Measurements from ENCODE around the gene MRPS26.
"Not testable (repeated sequence)": the region's sequence is repeated elsewhere in the genome, so short reads cannot be mapped to it uniquely, and the experiment has no call there.

Gene MRPS26

DNA sequence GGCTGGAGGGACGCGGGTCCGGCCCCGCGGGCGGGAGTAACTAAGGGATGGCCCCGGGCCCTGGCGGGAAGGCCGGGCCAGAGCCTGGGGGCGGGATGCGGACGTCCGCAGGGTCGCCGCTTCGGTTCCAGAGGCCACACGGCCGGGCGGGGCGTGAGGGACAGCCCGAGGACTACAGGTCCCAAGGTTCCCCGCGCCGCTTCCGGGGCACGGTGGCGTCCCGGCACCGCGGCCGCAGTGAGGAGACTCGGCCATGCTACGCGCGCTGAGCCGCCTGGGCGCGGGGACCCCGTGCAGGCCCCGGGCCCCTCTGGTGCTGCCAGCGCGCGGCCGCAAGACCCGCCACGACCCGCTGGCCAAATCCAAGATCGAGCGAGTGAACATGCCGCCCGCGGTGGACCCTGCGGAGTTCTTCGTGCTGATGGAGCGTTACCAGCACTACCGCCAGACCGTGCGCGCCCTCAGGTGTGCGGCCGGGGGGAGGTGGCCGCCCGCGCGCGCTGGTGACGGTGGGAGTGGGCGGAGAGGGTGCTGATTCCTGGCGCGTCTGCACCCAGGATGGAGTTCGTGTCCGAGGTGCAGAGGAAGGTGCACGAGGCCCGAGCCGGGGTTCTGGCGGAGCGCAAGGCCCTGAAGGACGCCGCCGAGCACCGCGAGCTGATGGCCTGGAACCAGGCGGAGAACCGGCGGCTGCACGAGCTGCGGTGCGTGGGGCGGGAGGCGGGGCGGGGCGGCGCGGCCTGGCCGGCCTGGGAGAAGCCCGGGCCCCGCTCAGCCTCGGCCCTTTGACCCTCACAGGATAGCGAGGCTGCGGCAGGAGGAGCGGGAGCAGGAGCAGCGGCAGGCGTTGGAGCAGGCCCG lies at the start of gene MRPS26:
Gene MRPS26, plus strand, starts transcription at position 237 of the 861 bp plus-strand sequence. Its CDS starts 17 bp downstream, at position 254.
- DNase-seq, result peak; percentile 91

DNA sequence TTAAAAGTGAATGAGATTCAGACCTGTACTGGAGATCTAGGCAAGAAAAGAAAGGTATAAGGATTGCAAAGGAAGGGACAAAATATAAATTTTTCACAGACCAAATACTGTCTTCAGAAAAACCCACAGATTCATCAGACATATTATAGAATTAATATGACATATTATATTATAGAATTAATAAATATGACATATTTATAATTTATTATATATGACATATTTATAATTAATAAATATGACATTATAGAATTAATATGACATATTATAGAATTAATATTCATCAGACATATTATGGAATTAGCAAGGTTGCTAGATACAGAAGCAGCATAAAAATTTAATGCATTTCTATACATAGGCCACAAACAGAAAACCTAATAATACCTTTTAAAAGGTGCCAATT lies 47.1 kb upstream of the MRPS26 start:
- no peak for DNase-seq

DNA sequence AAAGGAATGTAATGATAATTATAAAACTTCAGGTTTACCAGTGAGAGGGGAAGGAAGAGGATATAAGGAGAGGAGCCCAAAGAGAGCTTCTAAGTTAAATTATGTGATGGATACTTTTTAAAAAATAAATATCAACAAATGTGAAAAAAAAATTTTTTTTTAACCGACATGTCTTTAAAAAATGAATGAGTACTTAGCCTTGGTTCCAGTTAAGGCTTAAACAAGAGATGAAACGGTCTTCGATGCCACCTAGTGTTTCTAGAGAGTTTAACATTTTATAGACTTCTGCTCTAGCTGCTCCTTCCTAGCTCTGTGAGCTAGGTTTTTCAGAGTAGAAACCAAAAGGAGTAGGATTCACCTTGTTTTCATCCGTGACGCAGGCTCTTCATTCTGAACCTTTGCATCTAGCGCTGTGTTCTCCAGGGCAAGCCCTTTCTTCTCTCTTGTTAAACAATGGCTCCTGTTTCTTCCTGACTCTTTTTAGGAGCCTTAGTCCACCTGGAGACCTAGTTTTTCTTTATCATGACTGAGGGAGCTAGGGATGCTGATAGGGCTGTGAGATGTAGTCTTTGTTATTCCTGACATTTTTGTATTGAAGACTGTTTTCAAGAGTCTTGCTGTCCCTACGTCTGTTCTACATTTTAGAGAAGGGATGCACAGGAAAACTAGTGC lies 44.9 kb upstream of the MRPS26 start:
- peak; percentile 49 for DNase-seq

DNA sequence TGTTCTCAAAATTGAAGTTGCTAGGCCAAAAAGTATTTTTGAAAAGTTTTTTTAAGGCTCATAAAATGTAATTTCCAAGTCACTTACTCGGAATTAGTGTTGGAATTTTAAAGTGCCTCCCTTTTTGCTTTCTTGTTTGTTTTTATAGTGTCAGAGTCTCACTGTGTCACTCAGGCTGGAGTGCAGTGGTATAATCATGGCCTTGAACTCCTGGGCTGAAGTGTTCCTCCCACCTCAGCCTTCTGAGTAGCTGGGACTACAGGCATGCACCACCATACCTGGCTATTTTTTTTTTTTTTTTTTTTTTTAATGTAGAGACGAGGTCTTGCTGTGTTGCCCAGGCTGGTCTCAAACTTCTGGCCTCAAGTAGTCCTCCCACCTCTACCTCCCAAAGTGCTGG lies 42.4 kb upstream of the MRPS26 start:
- no peak for DNase-seq

DNA sequence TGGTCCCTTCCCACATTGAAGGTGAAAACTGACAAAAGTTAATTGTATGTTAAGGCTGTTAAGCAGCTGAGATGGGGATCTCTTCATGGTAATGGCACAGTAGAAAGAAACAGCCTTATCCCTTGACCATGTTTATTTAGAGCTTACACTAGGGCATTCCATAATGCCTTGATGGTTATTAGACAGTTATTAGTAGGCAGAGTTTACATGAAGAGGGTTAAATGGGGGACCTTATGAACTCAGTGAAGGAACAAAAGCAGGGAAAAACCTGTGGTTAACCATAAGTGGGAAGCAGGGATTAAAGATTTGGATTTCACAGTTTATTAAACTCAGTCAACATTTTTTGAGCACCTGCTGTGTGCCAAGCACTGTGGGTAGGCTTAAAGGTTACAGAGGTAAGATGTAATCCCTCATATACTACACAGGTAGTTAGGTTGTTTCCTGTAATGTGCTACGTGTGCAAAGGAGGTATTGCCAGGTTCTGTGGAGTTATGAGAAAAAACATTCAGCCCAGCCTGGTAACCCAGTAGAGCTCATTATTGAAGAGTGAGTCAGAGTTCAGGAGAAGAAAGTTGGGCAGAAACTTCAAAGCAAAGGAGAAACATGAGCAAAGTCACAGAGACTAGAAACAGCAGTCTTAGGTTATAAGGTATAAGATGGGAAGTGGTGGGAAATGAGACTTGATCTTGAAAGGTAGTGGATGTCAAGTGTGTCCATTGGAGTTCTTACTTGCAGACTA lies 34.7 kb upstream of the MRPS26 start:
- no peak for DNase-seq

DNA sequence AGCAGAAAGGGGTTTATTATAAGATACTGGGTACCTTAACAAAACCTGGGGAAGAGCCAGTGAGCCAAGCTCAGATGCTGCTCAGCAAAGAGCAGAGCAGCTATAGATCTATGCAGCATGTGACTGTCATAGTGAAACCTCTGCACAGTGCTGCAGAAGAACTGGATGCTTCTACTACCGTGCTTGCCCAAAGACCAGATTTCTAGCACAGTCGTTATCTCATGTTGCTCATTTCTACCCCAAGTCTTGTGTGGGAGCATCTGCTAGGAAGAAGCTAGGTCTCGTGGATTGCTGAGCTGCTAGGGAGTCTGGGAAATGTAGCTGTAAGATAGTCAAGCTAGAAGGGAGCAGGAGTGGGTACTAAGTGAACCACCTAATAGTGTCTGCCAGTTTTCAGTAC lies 34.1 kb upstream of the MRPS26 start:
- no peak for DNase-seq

DNA sequence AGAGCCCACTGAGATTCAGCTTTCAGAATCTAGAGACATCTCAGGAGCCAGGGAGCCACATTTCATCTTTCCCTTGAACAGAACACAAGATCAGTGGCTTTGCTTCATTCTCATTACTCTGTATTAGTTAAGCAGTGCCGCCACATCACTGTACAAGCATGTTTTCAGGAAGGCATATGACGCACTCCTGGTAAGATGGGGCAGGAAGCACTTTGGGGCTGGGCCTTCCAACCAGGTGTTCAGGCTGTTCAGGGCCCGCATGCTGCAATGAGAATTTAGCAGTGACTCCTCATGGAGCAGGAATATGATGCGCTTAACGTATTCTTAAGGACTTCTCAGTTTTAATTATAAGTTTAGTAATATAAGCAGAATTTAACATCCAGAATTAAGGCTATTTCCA lies 32.1 kb upstream of the MRPS26 start:
- no peak for DNase-seq

DNA sequence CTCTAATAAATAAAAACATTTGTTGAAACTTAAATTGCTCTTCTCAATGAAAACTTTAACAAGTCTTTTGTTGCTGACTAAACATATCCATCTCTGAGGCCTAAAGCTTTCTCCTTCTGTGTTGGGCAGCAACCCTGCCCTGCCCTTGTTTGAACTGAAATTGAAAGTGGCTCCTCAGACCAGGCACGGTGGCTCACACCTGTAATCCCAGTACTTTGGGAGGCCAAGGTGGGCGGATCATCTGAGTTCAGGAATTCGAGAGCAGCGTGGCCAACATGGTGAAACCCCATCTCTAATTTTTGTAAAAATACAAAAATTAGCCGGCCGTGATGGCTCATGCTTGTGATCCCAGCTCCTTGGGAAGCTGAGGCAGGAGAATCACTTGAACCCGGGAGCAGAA lies 31.7 kb upstream of the MRPS26 start:
- DNase-seq, result no peak

DNA sequence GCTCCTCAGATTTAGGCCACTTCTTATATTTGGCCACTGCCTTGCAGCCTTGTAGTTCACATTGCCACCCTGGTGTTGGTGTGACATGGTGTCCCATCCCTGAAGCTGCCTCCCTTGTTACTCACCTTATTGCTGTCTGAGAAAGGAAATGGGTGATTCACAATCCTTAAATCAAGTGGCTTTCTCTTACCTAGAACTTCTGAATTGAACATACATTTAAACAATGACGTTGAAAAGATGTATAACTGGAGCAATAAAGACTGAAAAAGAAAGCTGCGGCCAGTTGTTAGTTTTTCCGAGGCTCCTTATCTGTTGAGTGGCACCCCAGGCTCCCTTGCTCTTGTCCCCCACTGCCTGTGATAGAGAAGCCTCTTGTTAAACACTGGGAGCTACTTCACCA lies 31.2 kb upstream of the MRPS26 start:
- no peak for DNase-seq

DNA sequence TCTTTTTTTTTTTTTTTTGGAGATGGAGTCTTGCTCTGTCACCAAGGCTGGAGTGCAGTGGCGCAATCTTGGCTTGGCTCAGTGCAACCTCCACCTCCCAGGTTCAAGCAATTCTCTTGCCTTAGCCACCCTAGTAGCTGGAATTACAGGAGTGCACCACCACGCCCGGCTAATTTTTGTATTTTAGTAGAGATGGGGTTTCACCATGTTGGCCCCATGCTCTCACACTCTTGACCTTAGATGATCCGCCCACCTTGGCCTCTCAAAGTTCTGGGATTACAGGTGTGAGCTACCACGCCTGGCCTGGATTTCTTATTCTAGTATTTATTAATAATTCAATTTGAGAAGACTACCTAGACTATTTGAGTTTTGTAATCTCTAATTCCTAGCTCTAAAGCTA lies 30.6 kb upstream of the MRPS26 start:
- not testable (repeated sequence) for DNase-seq

DNA sequence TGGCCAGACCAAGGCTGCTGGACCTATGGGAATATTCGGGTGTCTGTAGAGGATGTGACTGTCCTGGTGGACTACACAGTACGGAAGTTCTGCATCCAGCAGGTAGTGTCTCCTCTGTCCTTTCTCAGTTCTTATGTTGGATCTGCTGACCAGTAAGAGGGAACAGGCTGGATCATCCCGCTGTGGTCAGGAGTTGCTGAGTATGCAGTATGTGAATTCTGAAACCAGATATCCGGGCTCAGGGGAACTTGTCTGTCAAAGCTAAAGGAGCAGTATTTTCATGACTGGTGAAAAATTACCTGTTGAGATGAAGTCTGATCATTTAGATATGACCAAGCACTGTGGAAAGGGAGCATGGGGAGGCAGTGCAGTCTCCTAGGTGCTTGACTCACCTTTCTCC lies 24.5 kb upstream of the MRPS26 start:
- no peak for DNase-seq

DNA sequence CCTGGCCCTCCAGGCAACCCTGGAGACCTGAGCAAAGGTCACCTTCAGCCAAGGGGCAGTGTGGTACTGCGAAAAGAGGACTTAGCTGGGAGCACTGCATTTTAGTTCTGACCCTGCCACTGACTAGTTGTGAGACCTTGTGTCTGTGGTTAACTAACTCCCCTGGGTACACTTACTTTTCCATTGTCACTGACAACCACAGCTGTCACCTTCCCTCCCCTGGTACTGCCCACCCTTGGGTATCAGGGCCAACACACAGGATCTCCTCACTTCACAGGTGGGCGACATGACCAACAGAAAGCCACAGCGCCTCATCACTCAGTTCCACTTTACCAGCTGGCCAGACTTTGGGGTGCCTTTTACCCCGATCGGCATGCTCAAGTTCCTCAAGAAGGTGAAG lies 24.1 kb upstream of the MRPS26 start:
- no peak for DNase-seq

DNA sequence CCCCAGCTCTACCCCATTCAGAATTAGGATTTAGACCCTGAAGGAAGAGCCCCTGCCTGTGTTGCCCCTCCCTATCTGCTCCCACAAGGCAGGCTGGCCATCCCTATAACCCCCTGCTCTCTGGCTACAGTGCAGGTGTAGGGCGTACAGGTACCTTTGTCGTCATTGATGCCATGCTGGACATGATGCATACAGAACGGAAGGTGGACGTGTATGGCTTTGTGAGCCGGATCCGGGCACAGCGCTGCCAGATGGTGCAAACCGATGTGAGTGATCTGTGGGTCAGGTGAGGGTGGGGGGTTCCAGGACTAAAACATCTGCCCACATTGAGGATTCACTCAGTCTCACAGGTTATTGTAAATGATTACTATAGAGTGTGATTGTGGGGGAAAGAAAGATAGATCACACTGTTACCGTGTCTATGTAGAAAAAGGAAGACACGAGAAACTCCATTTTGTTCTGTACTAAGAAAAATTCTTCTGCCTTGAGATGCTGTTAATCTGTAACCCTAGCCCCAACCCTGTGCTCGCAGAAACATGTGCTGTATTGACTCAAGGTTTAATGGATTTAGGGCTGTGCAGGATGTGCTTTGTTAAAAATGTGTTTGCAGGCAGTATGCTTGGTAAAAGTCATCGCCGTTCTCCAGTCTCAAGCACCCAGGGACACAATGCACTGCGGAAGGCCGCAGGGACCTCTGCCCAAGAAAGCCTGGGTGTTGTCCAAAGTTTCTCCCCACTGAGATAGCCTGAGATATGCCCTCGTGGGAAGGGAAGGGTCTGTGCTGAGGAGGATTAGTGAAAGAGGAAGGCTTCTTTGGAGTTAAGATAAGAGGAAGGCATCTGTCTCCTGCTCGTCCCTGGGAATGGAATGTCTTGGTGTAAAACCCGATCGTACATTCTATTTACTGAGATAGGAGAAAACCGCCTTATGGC lies 23.0 kb upstream of the MRPS26 start:
- not testable (repeated sequence) for DNase-seq

DNA sequence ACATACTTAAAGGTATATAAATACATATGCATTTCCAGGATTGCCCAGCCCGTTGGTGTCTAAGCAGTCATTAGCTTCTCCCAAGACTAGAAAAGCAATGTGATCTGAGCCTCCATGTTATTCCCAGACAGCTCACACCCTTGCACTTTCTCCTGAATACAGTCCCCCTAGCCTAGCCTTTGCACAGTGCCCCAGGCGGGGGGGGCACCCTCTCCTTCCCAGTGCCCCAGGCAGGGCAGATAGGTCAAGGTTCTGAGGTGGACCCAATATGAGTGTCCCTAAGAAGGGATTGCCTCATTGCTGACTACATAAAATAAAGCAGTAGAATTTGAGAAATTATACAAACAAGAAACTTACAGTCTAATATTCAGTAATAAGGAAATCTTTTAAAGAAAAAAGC lies 17.9 kb upstream of the MRPS26 start:
- no peak for DNase-seq

DNA sequence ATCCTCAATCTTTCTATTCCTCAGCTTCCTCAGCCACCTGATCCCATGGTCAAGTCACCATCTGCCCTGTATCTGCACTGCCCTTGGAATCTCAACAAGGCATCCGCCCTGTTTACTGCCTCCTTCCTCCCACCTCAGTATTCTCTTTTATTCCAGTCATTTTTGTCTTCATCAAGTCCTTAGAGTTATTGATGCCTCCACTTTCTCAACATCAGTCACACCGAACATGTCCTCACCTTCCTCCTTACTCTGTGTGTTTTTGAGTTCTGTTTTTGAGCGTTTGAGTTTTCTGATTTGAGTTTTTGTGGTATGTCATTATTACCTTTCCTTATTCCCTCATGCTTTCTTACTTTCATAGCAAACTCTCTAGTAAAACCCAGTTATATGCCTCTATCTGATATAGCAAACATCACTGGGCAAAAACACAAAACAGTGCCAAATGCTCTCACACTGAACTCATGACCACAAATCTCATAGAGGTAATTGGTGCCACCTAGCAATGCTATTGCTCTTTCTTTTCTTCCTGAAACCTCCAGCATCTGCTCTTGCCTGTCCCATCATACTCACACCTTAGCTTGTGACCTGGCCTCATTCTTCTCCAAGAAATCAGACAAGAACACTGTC lies 14.2 kb upstream of the MRPS26 start:
- no peak for DNase-seq

DNA sequence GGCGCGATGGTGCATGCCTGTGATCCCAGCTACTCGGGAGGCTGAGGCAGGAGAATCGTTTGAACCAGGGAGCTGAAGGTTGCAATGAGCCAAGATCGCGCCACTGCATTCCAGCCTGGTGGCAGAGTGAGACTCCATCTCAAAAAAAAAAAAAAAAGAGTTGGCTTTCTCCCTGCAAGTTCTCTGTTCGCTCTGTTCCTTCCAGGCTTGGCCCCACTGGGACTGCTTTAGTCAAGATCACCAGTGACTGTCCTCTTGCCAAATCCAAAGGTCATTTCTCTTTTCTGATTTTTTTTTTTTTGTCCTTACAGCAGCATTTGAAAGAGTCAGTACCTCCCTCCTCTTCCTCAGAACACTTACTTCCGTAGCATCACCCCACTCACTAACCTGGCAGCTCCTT lies 13.2 kb upstream of the MRPS26 start:
- no peak for DNase-seq

DNA sequence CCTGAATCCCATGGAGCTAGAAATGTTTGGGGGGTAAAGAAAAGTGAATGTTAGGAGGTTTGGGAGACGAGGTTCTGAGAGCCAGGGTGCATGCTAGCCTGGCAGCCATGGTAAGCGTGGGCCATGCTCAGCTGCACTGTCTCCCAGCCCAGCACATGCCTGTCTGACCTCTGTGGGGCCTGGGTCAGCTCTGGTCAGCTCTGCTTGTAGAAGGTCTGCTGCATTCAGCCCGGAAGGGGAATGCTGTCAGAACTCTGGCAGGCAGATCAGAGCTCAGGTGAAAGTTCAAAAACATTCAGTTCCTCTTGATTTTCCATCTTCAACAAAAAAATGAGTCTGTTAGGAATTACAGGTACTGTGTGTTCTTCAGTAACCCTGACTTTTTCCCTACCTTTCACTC lies 8.2 kb upstream of the MRPS26 start:
- no peak for DNase-seq

DNA sequence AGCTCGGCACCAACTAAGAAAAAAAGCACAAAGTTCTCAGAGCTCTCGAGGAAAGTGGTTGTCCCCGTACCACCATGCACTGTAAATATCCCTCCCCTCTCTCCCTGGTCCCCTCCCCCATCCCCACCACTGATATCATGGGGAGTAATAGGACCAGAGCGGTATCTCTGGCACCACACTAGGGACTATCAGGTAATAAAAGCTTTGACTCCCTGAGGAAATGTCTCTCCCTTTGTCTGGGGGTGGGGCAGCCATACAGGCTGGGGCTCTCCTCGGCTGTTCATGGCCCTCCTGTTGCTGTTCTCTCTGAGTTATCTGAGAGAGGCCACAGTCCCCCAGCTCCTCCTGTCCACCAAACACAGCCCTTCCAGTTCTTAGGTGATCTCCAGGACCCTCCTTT lies 7.4 kb upstream of the MRPS26 start:
- no peak for DNase-seq

DNA sequence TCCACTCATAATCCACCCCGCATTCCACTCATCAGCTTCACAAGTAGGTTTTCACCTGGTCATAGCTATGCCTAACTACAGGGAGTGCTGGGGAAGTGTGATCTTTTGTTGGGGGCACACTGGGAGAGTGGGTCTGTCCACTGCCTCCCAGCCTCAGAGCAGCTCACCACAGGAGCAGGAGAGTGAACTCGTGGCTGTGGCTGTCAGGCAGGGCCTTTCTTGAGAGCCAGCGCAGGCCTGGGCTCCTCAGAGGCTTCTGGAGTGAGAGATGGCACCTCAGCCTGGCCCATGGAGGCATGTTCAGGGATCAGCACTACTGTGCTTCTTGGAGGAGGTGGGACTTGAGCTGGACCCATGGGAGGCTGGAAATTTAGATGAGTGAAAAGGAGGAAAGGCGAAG lies 6.4 kb upstream of the MRPS26 start:
- no peak for DNase-seq

DNA sequence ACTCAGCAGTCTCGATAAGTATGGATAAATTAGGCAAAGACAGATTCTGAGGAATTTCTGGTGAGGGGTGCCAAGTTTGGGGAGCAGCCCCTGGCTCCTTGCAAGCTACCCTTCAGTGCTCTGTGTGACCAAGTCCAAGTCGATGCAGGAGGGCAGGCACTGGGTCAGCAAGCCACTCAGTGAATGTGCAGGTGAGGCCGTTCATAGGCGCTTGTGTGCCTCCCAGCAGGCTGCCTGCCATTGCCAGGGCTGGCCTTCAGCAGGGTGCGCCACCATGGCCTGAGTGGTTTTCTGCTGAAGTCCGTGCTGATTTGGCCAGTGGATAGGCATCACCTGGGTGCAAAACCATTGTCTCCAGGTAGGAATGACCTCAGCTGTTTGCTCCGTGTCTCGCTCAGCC lies 5.8 kb upstream of the MRPS26 start:
- no peak for DNase-seq

DNA sequence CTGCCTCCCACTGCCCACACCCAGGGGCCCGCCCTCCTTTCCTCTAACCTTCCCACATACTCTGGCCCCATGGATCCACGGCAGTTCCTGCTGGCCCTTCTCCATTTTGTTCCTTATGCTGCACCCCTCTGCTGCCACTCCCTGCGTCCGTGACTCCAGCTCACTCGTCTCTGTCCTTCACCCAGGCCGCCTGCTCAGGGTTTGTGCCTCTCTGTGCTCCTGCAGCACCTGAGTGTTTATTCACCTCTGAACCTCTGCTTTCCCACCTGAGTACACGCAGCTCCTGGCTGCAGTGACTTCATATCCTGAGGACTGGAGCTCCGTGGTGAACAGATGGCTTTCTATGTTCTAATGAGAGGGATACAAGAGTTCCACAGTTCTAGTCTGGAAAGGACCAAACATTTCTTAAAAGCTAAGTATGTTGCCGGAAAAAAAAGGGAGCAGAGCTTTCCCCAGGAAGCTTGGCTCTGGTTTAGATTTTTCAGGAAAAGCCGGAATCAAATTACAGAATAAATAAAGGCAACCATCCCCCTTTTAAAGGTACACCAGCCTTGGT lies 3.9 kb upstream of the MRPS26 start:
- no peak for DNase-seq

DNA sequence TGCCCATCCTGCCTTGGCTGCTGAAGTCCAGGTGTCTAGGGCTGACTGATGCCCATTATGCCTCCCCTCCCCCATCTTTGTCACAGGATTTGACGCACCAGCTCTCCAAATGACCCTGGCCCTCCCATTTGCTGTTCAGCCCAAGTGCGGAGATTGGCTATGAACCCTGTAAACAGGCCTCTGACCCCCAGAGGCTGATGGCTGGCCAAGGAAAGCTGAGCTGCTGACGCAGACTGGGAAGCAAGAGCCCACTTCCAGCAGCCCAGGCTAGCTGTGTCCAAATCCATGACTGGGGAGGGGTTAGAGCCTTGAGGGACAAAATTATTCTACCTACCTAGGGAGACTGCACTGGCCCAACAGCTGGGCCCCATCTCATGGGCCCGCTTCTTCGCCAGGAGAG lies 3.2 kb upstream of the MRPS26 start:
- no peak for DNase-seq

Data from suppressor macrophage treated with lipopolysaccharide for 4 hours (primary cell).